MM.1S (cell line): ENCODE data around the gene WASL.

Experiments
- DNase-seq: peaks from one replicate; pipeline ENCODE4 v3.0.0-alpha.2; 2015
- H2AFZ ChIP-seq: fragments of 300-600 bp; sonication (generic); 2 replicates; pipeline ENCODE4 v1.6.0; 2016; ENCODE audit warnings: antibody characterized with exemption, low read length
- H3F3A ChIP-seq: fragments of 300-600 bp; sonication (generic); 2 replicates; pipeline ENCODE4 v1.6.1; 2016; ENCODE audit warnings: mild to moderate bottlenecking, antibody characterized with exemption, low read length, moderate library complexity, mixed read lengths; ENCODE audit not compliant: insufficient read depth
- H3K27ac ChIP-seq: fragments of 300-600 bp; sonication (generic); 2 replicates; pipeline ENCODE4 v1.5.1; 2016; ENCODE audit warnings: mild to moderate bottlenecking, low read length
- H3K27me3 ChIP-seq: fragments of 300-600 bp; sonication (generic); replicated peaks from 2 replicates; pipeline ENCODE4 v1.6.0; 2016; ENCODE audit warnings: low read length; ENCODE audit not compliant: insufficient read depth
- H3K36me3 ChIP-seq: fragments of 300-600 bp; sonication (generic); replicated peaks from 2 replicates; pipeline ENCODE4 v1.6.1; 2016; ENCODE audit warnings: mild to moderate bottlenecking, low read length, mixed read lengths; ENCODE audit not compliant: insufficient read depth
- H3K4me1 ChIP-seq: fragments of 300-600 bp; sonication (generic); 2 replicates; pipeline ENCODE4 v1.6.1; 2016; ENCODE audit warnings: low read length, mixed read lengths
- H3K4me2 ChIP-seq: fragments of 300-600 bp; sonication (generic); 2 replicates; pipeline ENCODE4 v1.6.0; 2016; ENCODE audit warnings: low read depth, low read length
- H3K4me3 ChIP-seq: fragments of 300-600 bp; sonication (generic); 2 replicates; pipeline ENCODE4 v1.5.1; 2016; ENCODE audit warnings: low read length, mixed read lengths
- H3K79me2 ChIP-seq: fragments of 300-600 bp; sonication (generic); 2 replicates; pipeline ENCODE4 v1.6.1; 2016; ENCODE audit warnings: mixed run types, low read length, mixed read lengths
- H3K9ac ChIP-seq: fragments of 300-600 bp; sonication (generic); 2 replicates; pipeline ENCODE4 v1.6.1; 2016; ENCODE audit warnings: low read length, mixed read lengths
- H3K9me2 ChIP-seq: fragments of 300-600 bp; sonication (generic); replicated peaks from 2 replicates; pipeline ENCODE4 v1.6.1; 2016; ENCODE audit warnings: mild to moderate bottlenecking, low read length, mixed read lengths; ENCODE audit not compliant: insufficient read depth
- H3K9me3 ChIP-seq: fragments of 300-600 bp; sonication (generic); replicated peaks from 2 replicates; pipeline ENCODE4 v1.6.1; 2016; ENCODE audit warnings: mild to moderate bottlenecking, low read length, mixed read lengths; ENCODE audit not compliant: insufficient read depth
- H4K20me1 ChIP-seq: fragments of 300-600 bp; sonication (generic); 2 replicates; pipeline ENCODE4 v1.6.1; 2016; ENCODE audit warnings: mild to moderate bottlenecking, low read length, moderate library complexity, mixed read lengths; ENCODE audit not compliant: insufficient read depth
- CTCF ChIP-seq: fragments of 300-600 bp; sonication (generic); IDR thresholded peaks from 2 replicates; pipeline ENCODE4 v1.5.1; 2016; ENCODE audit warnings: antibody characterized with exemption, low read length, mixed read lengths
- EZH2 ChIP-seq: fragments of 300-600 bp; sonication (generic); optimal IDR thresholded peaks from 2 replicates; pipeline ENCODE3; 2017; ENCODE audit warnings: low read depth, mild to moderate bottlenecking, antibody characterized with exemption, low read length, mixed read lengths
- EZH2phosphoT487 ChIP-seq: fragments of 300-600 bp; sonication (generic); IDR thresholded peaks from 2 replicates; pipeline ENCODE4 v1.6.1; 2018; ENCODE audit warnings: antibody characterized with exemption, low read length

WASL gene

DNA sequence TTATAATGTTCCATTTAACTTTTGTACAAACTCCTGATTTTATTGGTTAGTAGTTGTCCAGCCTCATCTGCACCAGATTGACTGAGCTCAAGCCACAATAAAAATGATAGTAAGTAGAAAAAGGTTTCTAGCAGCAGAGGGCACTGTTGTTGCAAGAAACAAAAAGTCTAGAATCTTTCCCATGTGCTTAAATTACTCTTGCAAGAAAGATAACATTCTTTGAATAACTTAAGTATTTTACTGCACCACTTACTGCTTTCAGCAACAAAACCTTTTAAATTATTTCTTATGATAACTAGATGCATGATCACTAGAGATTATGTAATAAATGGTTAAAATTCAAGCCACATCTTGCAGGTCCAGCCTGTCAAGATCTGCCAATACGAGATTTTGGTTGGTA lies 66.1 kb downstream of the WASL start:
- H3K36me3 ChIP-seq = peaks cover 3% of the 10 kb centered on the region; the same call in 1 of the 2 replicates
- DNase-seq = peak; percentile 65
- peak; percentile 60 for TF ChIP-seq CTCF
- TF ChIP-seq EZH2 = no peak
- no peak for TF ChIP-seq EZH2phosphoT487
- no peak overlapping the region for H3K4me3 ChIP-seq
- H3K27me3 ChIP-seq = no peaks in the 10 kb centered on the region
- H3F3A ChIP-seq = 0 out of 2 replicates have a peak, but pooled peaks cover 5% of the 10 kb centered on the region
- H3K4me1 ChIP-seq = no peaks in the 10 kb centered on the region
- no peak overlapping the region for H3K9ac ChIP-seq
- no peaks in the 10 kb centered on the region for H4K20me1 ChIP-seq
- H3K27ac ChIP-seq = no peak overlapping the region
- no peaks in the 10 kb centered on the region for H3K9me3 ChIP-seq
- H3K9me2 ChIP-seq = no peaks in the 10 kb centered on the region
- no peak overlapping the region for H3K4me2 ChIP-seq
- no peak overlapping the region for H2AFZ ChIP-seq
- no peaks in the 10 kb centered on the region for H3K79me2 ChIP-seq

- Histone ChIP-seq H3K9me3 (no peaks in the 10 kb centered on the region), H2AFZ (no peak overlapping the region), H3K4me1 (no peaks in the 10 kb centered on the region), H3K27me3 (no peaks in the 10 kb centered on the region), H3K36me3 (peaks cover 3% of the 10 kb centered on the region; the same call in 1 of the 2 replicates), H3K27ac (no peak overlapping the region), H3K9me2 (no peaks in the 10 kb centered on the region), H3K4me3 (no peak overlapping the region), H3K9ac (no peak overlapping the region), H3F3A (0 out of 2 replicates have a peak, but pooled peaks cover 5% of the 10 kb centered on the region), H3K79me2 (no peaks in the 10 kb centered on the region), H3K4me2 (no peak overlapping the region), H4K20me1 (no peaks in the 10 kb centered on the region)
- no peak for DNase-seq
- TF ChIP-seq EZH2 (no peak), EZH2phosphoT487 (no peak), CTCF (no peak)
These were observed 67.2 kb downstream of the WASL start for GRCh38 chr7:123681561-123681960.

DNA sequence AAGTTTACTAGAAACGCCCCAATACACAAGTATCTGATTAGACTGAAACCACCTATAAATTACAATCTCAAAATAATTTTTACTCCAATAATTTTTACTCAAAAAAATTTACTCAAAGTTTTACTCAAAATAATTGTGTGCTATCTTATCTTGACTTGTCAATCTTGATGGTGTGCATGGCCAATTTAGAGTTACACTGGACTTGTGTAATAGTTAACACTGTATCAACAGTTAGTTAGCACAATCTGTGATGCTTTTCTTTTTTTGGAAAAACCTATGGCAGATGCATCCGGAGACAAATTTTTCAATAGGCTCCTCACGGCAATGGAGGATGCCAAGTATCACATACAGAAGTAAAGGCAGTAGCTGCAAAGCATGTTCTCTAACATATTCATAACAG lies 68.2 kb downstream of the WASL start:
- no peak for TF ChIP-seq EZH2phosphoT487
- no peak for TF ChIP-seq CTCF
- TF ChIP-seq EZH2 = no peak
- Histone ChIP-seq H3K36me3 (peaks cover 3% of the 10 kb centered on the region; the same call in 1 of the 2 replicates), H3K9ac (no peak overlapping the region), H3K27me3 (no peaks in the 10 kb centered on the region), H3K9me3 (no peaks in the 10 kb centered on the region), H3F3A (0 out of 2 replicates have a peak, but pooled peaks cover 5% of the 10 kb centered on the region), H3K4me3 (no peak overlapping the region), H4K20me1 (no peaks in the 10 kb centered on the region), H3K79me2 (no peaks in the 10 kb centered on the region), H3K4me2 (no peak overlapping the region), H2AFZ (no peak overlapping the region), H3K4me1 (no peaks in the 10 kb centered on the region), H3K9me2 (no peaks in the 10 kb centered on the region), H3K27ac (no peak overlapping the region)
- no peak for DNase-seq
